Neural cell (in vitro differentiated cells): Measurements from ENCODE around the gene KDF1. TPM values are rescaled to one million over a fixed set of nuclear protein-coding genes. Genes with fewer than 3 reads are reported as not detected.

ENCODE experiments used
- H2AFZ ChIP-seq: fragments of 200-600, 300-800 bp; sonication (generic), shearing (Covaris generic); 2 replicates; pipeline ENCODE4 v1.6.0; 2014; ENCODE audit warnings: low read depth, mild to moderate bottlenecking, antibody characterized with exemption, low read length, moderate library complexity
- H3F3A ChIP-seq: fragments of 200-600 bp; shearing (Covaris generic); 2 replicates; pipeline ENCODE4 v1.6.1; 2016; ENCODE audit warnings: mild to moderate bottlenecking, moderate library complexity, mixed read lengths, antibody characterized with exemption, low read length; ENCODE audit not compliant: insufficient read depth, poor library complexity, severe bottlenecking
- H3K27ac ChIP-seq: fragments of 200-600, 300-800 bp; sonication (generic), shearing (Covaris generic); 2 replicates; pipeline ENCODE4 v1.5.1; 2014; ENCODE audit warnings: mild to moderate bottlenecking, low read length, moderate library complexity
- H3K27me3 ChIP-seq: fragments of 300-800, 200-600 bp; sonication (generic), shearing (Covaris generic); 2 replicates; pipeline ENCODE4 v1.6.0; 2014; ENCODE audit warnings: mild to moderate bottlenecking, low read depth, low read length, moderate library complexity; ENCODE audit not compliant: insufficient read depth
- H3K36me3 ChIP-seq: fragments of 300-800, 200-600 bp; sonication (generic), shearing (Covaris generic); 2 replicates; pipeline ENCODE4 v1.5.1; 2014; ENCODE audit warnings: mild to moderate bottlenecking, antibody characterized with exemption, low read length, moderate library complexity; ENCODE audit not compliant: insufficient read depth
- H3K4me2 ChIP-seq: fragments of 300-800, 200-600 bp; sonication (generic), shearing (Covaris generic); 2 replicates; pipeline ENCODE4 v1.6.0; 2014; ENCODE audit warnings: mild to moderate bottlenecking, low read length
- H3K4me3 ChIP-seq: fragments of 300-800, 200-600 bp; sonication (generic), shearing (Covaris generic); 2 replicates; pipeline ENCODE4 v1.5.1; 2014; ENCODE audit warnings: mild to moderate bottlenecking, low read length, moderate library complexity
- H3K79me2 ChIP-seq: fragments of 200-600 bp; shearing (Covaris generic); replicated peaks from 2 replicates; pipeline ENCODE4 v1.6.0; 2014; ENCODE audit warnings: mild to moderate bottlenecking, low read length, moderate library complexity; ENCODE audit not compliant: insufficient read depth
- H3K9ac ChIP-seq: fragments of 300-800, 200-600 bp; sonication (generic), shearing (Covaris generic); 2 replicates; pipeline ENCODE4 v1.6.1; 2016; ENCODE audit warnings: mild to moderate bottlenecking, low read length, mixed read lengths
- H3K9me2 ChIP-seq: fragments of 200-600 bp; shearing (Covaris generic); 2 replicates; pipeline ENCODE4 v1.6.1; 2016; ENCODE audit warnings: mild to moderate bottlenecking, low read length, mixed read lengths; ENCODE audit not compliant: insufficient read depth
- H3K9me3 ChIP-seq: fragments of 200-600, 300-800 bp; sonication (generic), shearing (Covaris generic); 2 replicates; pipeline ENCODE4 v1.6.1; 2016; ENCODE audit warnings: mild to moderate bottlenecking, mixed run types, low read length, moderate library complexity, mixed read lengths
- H4K20me1 ChIP-seq: fragments of 200-600 bp; shearing (Covaris generic); 2 replicates; pipeline ENCODE4 v1.6.1; 2016; ENCODE audit warnings: mild to moderate bottlenecking, mixed run types; ENCODE audit not compliant: insufficient read depth
- CTCF ChIP-seq: fragments of 450-650 bp; IDR thresholded peaks from 2 replicates; pipeline ENCODE4 v1.5.1; 2014; ENCODE audit warnings: antibody characterized with exemption, mild to moderate bottlenecking, moderate library complexity; ENCODE audit not compliant: poor library complexity, severe bottlenecking
- EP300 ChIP-seq: fragments of 450-650 bp; conservative IDR thresholded peaks from 2 replicates; pipeline ENCODE4 v1.6.1; 2014; ENCODE audit warnings: antibody characterized with exemption, mild to moderate bottlenecking, moderate library complexity; ENCODE audit not compliant: poor library complexity, severe bottlenecking
- EZH2 ChIP-seq: fragments of 200-600, 300-800 bp; shearing (Covaris generic), sonication (generic); IDR thresholded peaks from 2 replicates; pipeline ENCODE4 v1.6.1; 2014; ENCODE audit warnings: antibody characterized with exemption, low read length, borderline replicate concordance, mild to moderate bottlenecking; ENCODE audit not compliant: insufficient read depth, poor library complexity, severe bottlenecking
- MXI1 ChIP-seq: fragments of 450-650 bp; conservative IDR thresholded peaks from 2 replicates; pipeline ENCODE4 v1.6.1; 2014; ENCODE audit warnings: antibody characterized with exemption, mild to moderate bottlenecking; ENCODE audit not compliant: poor library complexity, severe bottlenecking
- POLR2AphosphoS5 ChIP-seq: IDR thresholded peaks from 2 replicates; pipeline ENCODE4 v1.6.1; 2012
- RAD21 ChIP-seq: fragments of 450-650 bp; conservative IDR thresholded peaks from 2 replicates; pipeline ENCODE4 v1.6.1; 2014; ENCODE audit warnings: antibody characterized with exemption, mild to moderate bottlenecking, moderate library complexity
- REST ChIP-seq: IDR thresholded peaks from 2 replicates; pipeline ENCODE4 v1.6.1; 2012; ENCODE audit warnings: borderline replicate concordance
- SMC3 ChIP-seq: fragments of 450-650 bp; conservative IDR thresholded peaks from 2 replicates; pipeline ENCODE4 v1.6.1; 2014; ENCODE audit warnings: antibody characterized with exemption, mild to moderate bottlenecking, moderate library complexity; ENCODE audit not compliant: poor library complexity
- TAF1 ChIP-seq: IDR thresholded peaks from 2 replicates; pipeline ENCODE4 v1.6.1; 2012; ENCODE audit warnings: low read depth
- polyA plus RNA-seq: library from polyadenylated mRNA; depleted of rRNA; stranded (reverse); fragments of >200 nt; gene quantifications from 2 replicates; pipeline ENCODE4 v1.2.3, GENCODE V29; 2014

The KDF1 gene
- polyA plus RNA-seq, 1 donor from 2014 or later, result not detected

DNA sequence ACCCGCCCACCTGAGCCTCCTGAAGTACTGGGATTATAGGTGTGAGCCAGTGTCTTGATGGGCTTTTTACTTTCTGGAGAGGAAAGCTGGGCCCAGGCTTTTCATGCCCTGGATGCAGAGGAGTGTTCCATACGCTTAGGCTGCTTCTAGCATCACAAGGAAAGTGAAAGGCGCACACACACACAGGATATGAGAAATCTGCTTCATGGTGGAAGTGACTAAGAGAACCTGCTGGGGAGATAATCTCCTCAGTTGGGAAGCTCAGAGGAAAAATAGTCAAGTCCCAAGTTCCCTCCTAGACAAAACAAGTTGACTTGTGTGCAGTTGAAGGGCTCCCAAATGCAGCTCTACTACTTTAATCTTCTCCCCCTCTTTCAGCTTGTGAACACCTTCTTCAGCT, 36.6 kb downstream of the KDF1 start:
- Histone ChIP-seq H3K4me3 (no peak overlapping the region), H3K9me2 (no peaks in the 10 kb centered on the region), H4K20me1 (no peaks in the 10 kb centered on the region), H2AFZ (no peak overlapping the region), H3K27me3 (no peaks in the 10 kb centered on the region), H3K9ac (no peak overlapping the region), H3K79me2 (peaks cover 16% of the 10 kb centered on the region), H3K9me3 (no peaks in the 10 kb centered on the region), H3F3A (no peaks in the 10 kb centered on the region), H3K27ac (no peak overlapping the region), H3K36me3 (peaks cover 7% of the 10 kb centered on the region), H3K4me2 (no peak overlapping the region)
- TF ChIP-seq TAF1, result no peak

DNA sequence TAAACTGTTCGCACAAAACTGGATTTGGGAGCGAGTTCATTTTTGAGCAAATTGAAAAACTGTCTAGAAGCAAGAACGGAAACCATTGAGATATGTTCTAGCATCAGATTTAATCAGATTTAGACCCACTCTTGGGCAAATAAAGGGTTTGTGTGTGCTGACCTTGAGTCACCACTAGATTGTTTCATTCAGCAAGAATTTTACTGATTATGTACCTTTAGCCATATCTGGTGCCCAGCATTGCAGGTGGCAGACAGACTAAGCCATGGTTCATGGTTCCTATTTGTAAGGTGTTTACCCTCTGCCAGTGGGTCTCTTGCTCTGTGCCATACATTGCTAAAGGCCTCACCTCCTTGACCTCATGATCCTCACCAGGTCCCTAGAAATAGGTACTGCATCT, 37.4 kb downstream of the KDF1 start:
- Histone ChIP-seq H3K79me2 (peaks cover 16% of the 10 kb centered on the region), H3K27ac (no peak overlapping the region), H3K36me3 (no peaks in the 10 kb centered on the region), H3K27me3 (no peaks in the 10 kb centered on the region), H2AFZ (no peak overlapping the region), H3K9ac (no peak overlapping the region), H3K4me3 (peak overlapping the region; percentile 80), H3K9me3 (no peaks in the 10 kb centered on the region), H3F3A (no peaks in the 10 kb centered on the region), H3K4me2 (peak overlapping the region; percentile 65), H4K20me1 (no peaks in the 10 kb centered on the region), H3K9me2 (no peaks in the 10 kb centered on the region)
- TF ChIP-seq EZH2, result no peak
- TF ChIP-seq MXI1, result no peak
- no peak for TF ChIP-seq CTCF
- TF ChIP-seq TAF1, result no peak
- TF ChIP-seq EP300, result no peak
- no peak for TF ChIP-seq POLR2AphosphoS5
- no peak for TF ChIP-seq SMC3
- TF ChIP-seq RAD21, result no peak
- TF ChIP-seq REST, result no peak

DNA sequence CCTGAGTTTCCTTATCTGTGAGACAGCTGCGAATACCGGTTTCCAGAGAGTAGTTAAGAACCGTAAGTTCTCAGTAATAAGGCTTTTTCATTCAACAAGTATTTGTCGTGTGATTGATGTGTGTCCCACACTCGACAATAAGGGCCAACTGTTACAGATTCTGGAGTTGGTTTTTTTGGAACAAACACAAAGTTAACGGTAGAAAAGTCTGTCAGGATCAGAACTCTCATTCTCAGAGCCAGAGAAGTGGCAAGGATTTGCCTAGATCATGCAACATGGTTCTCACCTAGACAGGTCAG, 37.9 kb downstream of the KDF1 start:
- Histone ChIP-seq H3K27ac (no peak overlapping the region), H4K20me1 (no peaks in the 10 kb centered on the region), H3K36me3 (no peaks in the 10 kb centered on the region), H2AFZ (no peak overlapping the region), H3K4me2 (peak overlapping the region; percentile 65), H3K79me2 (peaks cover 16% of the 10 kb centered on the region), H3K9ac (peak overlapping the region; percentile 77), H3K4me3 (peak overlapping the region; percentile 80), H3F3A (no peaks in the 10 kb centered on the region), H3K9me2 (no peaks in the 10 kb centered on the region), H3K27me3 (no peaks in the 10 kb centered on the region), H3K9me3 (no peaks in the 10 kb centered on the region)
- TF ChIP-seq EP300 (no peak), MXI1 (no peak), TAF1 (no peak), POLR2AphosphoS5 (no peak), CTCF (no peak), RAD21 (no peak), EZH2 (no peak), REST (no peak), SMC3 (no peak)
